DOHH2 (cell line): ENCODE measurements around the gene UTS2B.

Experiments
- H3F3A ChIP-seq: fragments of 200-600 bp; sonication (generic), shearing (Covaris generic); 2 replicates; pipeline ENCODE4 v1.6.0; 2016; ENCODE audit warnings: antibody characterized with exemption, mild to moderate bottlenecking; ENCODE audit not compliant: control insufficient read depth, insufficient read depth
- H3K27ac ChIP-seq: fragments of 200-600 bp; sonication (generic); 2 replicates; pipeline ENCODE4 v1.5.1; 2014; ENCODE audit warnings: low read depth, mild to moderate bottlenecking, low read length, moderate library complexity
- H3K27me3 ChIP-seq: fragments of 200-600 bp; sonication (generic); 2 replicates; pipeline ENCODE4 v1.6.1; 2014; ENCODE audit warnings: mild to moderate bottlenecking, low read length, mixed read lengths; ENCODE audit not compliant: control insufficient read depth
- H3K36me3 ChIP-seq: fragments of 200-600 bp; sonication (generic); 2 replicates; pipeline ENCODE4 v1.6.1; 2014; ENCODE audit warnings: mild to moderate bottlenecking, low read length, moderate library complexity, mixed read lengths; ENCODE audit not compliant: control insufficient read depth
- H3K4me1 ChIP-seq: fragments of 200-600 bp; sonication (generic); 2 replicates; pipeline ENCODE4 v1.6.1; 2014; ENCODE audit warnings: mild to moderate bottlenecking, low read length, mixed read lengths; ENCODE audit not compliant: control insufficient read depth
- H3K4me2 ChIP-seq: fragments of 200-600 bp; sonication (generic); 2 replicates; pipeline ENCODE4 v1.6.0; 2014; ENCODE audit warnings: mild to moderate bottlenecking, low read length, moderate library complexity
- H3K4me3 ChIP-seq: fragments of 200-600 bp; sonication (generic); 2 replicates; pipeline ENCODE4 v1.5.1; 2014; ENCODE audit warnings: mild to moderate bottlenecking, low read length, mixed read lengths
- H3K79me2 ChIP-seq: fragments of 200-600 bp; sonication (generic); 2 replicates; pipeline ENCODE4 v1.6.1; 2014; ENCODE audit warnings: mild to moderate bottlenecking, low read length, mixed read lengths; ENCODE audit not compliant: control insufficient read depth
- H3K9me2 ChIP-seq: fragments of 200-600 bp; sonication (generic); replicated peaks from 2 replicates; pipeline ENCODE4 v1.6.1; 2014; ENCODE audit warnings: mild to moderate bottlenecking, low read length, mixed read lengths; ENCODE audit not compliant: control insufficient read depth
- H3K9me3 ChIP-seq: fragments of 200-600 bp; sonication (generic); 2 replicates; pipeline ENCODE4 v1.6.1; 2014; ENCODE audit warnings: antibody characterized with exemption, low read length, mixed read lengths; ENCODE audit not compliant: control insufficient read depth, insufficient read depth
- H4K20me1 ChIP-seq: fragments of 200-600 bp; sonication (generic); 2 replicates; pipeline ENCODE4 v1.6.0; 2014; ENCODE audit warnings: low read depth, mild to moderate bottlenecking, antibody characterized with exemption, low read length, moderate library complexity; ENCODE audit not compliant: control insufficient read depth, insufficient read depth
- CTCF ChIP-seq: fragments of 200-600 bp; sonication (generic); IDR thresholded peaks from one replicate; pipeline ENCODE4 v1.5.1; 2014; ENCODE audit warnings: antibody characterized with exemption, mild to moderate bottlenecking, low read depth, low read length; ENCODE audit not compliant: poor library complexity, severe bottlenecking
- EZH2phosphoT487 ChIP-seq: fragments of 200-600 bp; sonication (generic); IDR thresholded peaks from 2 replicates; pipeline ENCODE4 v1.6.1; 2017; ENCODE audit warnings: borderline replicate concordance, mild to moderate bottlenecking, antibody characterized with exemption, low read length, moderate library complexity, mixed read lengths

UTS2B gene

GRCh38 chr3:191355406-191355805 lies 25.1 kb upstream of the UTS2B start:
- Histone ChIP-seq H3K27ac (no peak overlapping the region), H4K20me1 (no peaks in the 10 kb centered on the region)

DNA sequence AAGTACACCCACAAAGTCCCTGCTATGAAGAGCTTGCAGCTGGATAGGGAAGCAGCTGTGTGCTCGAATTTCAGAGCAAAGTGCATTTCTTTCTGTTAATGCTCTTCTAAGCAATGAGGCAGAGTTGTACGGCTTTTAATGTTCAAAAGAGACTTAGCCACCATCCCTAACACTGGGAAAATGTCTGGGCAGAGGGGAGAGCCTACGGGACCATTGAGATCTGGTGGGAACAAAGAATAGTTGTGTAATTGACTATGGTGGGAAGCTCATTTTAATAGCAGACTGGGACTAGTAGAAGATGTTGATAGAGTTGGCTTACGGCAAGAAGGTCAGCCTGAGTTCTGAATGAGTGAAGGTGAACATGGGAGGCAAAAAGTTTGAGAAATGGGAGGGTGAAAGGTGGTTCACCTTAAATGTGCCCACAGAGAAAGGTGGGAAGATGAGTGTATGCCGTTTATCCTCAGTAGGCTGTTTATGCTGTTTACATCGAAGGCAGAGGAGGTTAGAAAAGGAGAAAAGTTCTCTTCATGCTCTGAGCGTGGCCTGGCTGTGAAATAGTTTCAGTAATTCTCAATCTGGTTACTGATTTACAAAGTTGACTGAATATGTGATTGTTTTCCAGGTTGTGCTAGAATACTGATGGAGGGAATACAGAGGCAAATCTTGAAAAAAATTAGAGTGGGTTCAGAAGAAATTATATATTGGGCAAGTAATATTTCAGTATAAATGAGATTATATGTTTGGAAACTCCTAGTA lies 22.9 kb upstream of the UTS2B start:
- Histone ChIP-seq H3K4me2 (no peak overlapping the region), H3K27ac (no peak overlapping the region), H3K27me3 (no peaks in the 10 kb centered on the region), H3K79me2 (peaks cover 72% of the 10 kb centered on the region), H3K36me3 (peaks cover 5% of the 10 kb centered on the region), H3K4me3 (no peak overlapping the region), H3K9me2 (no peaks in the 10 kb centered on the region; the same call in 1 of the 2 replicates), H3K4me1 (no peaks in the 10 kb centered on the region), H4K20me1 (no peaks in the 10 kb centered on the region), H3K9me3 (no peaks in the 10 kb centered on the region), H3F3A (no peaks in the 10 kb centered on the region)
- TF ChIP-seq EZH2phosphoT487: no peak
- no peak for TF ChIP-seq CTCF

More at GRCh38 chr3:191355406-191355805, 25.1 kb upstream of the UTS2B start:
- Histone ChIP-seq H3K9me2 (no peaks in the 10 kb centered on the region), H3K4me3 (no peak overlapping the region), H3K4me1 (no peaks in the 10 kb centered on the region), H3F3A (no peaks in the 10 kb centered on the region), H3K27me3 (no peaks in the 10 kb centered on the region), H3K9me3 (no peaks in the 10 kb centered on the region), H3K36me3 (peaks cover 15% of the 10 kb centered on the region), H3K79me2 (peaks cover 51% of the 10 kb centered on the region), H3K4me2 (no peak overlapping the region)
- TF ChIP-seq CTCF: no peak
- TF ChIP-seq EZH2phosphoT487: no peak

DNA sequence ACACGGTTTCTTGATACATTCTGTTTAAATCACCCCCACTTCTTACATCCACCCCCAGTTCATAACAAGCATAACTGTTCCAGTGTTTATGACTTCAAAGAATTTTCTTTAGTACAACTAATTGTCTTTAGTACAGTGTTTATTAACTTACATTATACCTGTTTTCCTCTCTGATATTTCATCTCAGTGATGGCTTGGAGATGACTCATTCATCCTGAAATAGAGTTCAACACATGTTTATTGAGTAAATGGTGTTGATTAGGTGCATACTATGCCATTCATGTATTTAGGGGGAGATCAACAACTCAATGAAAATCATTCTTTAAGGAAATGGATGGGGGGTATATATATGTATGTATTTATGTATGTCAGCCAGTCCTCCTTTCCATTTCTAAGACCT lies 21.7 kb upstream of the UTS2B start:
- Histone ChIP-seq H3K9me2 (no peaks in the 10 kb centered on the region; the same call in 1 of the 2 replicates), H3K27ac (no peak overlapping the region), H3K27me3 (no peaks in the 10 kb centered on the region), H3K4me1 (no peaks in the 10 kb centered on the region), H3K79me2 (peaks cover 81% of the 10 kb centered on the region), H3F3A (no peaks in the 10 kb centered on the region), H3K36me3 (no peaks in the 10 kb centered on the region), H4K20me1 (no peaks in the 10 kb centered on the region), H3K4me3 (no peak overlapping the region), H3K9me3 (no peaks in the 10 kb centered on the region), H3K4me2 (no peak overlapping the region)
- TF ChIP-seq CTCF: no peak
- TF ChIP-seq EZH2phosphoT487: no peak
